ENCODE data around the gene MANSC4.

- TF ChIP-seq CTCF (conservative IDR thresholded peaks at IDR 0.05; ENCODE audit: low read depth in 2 of 2): no peak
- no peak for TF ChIP-seq POLR2AphosphoS5 (IDR thresholded peaks at IDR 0.05; ENCODE audit: low read depth)
- TF ChIP-seq ZNF114 (CRISPR knock-in tag; IDR thresholded peaks at IDR 0.05): no peak
- TF ChIP-seq, protein P1, sequence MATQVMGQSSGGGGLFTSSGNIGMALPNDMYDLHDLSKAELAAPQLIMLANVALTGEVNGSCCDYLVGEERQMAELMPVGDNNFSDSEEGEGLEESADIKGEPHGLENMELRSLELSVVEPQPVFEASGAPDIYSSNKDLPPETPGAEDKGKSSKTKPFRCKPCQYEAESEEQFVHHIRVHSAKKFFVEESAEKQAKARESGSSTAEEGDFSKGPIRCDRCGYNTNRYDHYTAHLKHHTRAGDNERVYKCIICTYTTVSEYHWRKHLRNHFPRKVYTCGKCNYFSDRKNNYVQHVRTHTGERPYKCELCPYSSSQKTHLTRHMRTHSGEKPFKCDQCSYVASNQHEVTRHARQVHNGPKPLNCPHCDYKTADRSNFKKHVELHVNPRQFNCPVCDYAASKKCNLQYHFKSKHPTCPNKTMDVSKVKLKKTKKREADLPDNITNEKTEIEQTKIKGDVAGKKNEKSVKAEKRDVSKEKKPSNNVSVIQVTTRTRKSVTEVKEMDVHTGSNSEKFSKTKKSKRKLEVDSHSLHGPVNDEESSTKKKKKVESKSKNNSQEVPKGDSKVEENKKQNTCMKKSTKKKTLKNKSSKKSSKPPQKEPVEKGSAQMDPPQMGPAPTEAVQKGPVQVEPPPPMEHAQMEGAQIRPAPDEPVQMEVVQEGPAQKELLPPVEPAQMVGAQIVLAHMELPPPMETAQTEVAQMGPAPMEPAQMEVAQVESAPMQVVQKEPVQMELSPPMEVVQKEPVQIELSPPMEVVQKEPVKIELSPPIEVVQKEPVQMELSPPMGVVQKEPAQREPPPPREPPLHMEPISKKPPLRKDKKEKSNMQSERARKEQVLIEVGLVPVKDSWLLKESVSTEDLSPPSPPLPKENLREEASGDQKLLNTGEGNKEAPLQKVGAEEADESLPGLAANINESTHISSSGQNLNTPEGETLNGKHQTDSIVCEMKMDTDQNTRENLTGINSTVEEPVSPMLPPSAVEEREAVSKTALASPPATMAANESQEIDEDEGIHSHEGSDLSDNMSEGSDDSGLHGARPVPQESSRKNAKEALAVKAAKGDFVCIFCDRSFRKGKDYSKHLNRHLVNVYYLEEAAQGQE (IDR thresholded peaks at IDR 0.05; ENCODE audit: unreplicated experiment): no peak
- TF ChIP-seq EZH2 (IDR thresholded peaks at IDR 0.05; ENCODE audit: low read depth, unreplicated experiment): no peak
These were observed 43.0 kb upstream of the MANSC4 start for GRCh38 chr12:27823038-27823437.
